Measurements from ENCODE around the gene SMARCC1. TPM values are rescaled to one million over a fixed set of nuclear protein-coding genes. Genes with fewer than 3 reads are reported as not detected.

Gene SMARCC1
- total RNA-seq, 6 experiments from 2014 or later: 65.8 to 81.9 (median 69.2) TPM

- peaks cover 29% of the 10 kb centered on the region for H3K36me3 Mint-ChIP-seq (ENCODE audit: low read depth)
- TF ChIP-seq CTCF (IDR thresholded peaks at IDR 0.05): no peak
- no peak overlapping the region for H3K4me3 Mint-ChIP-seq
- peaks cover 24% of the 10 kb centered on the region for H3K4me1 Mint-ChIP-seq (ENCODE audit: low read depth)
- no peak overlapping the region for H3K27ac Mint-ChIP-seq
- no peaks in the 10 kb centered on the region for H3K9me3 Mint-ChIP-seq
- no peak for DNase-seq
- H3K27me3 Mint-ChIP-seq (ENCODE audit: insufficient read depth): peaks cover 2% of the 10 kb centered on the region; the same call in 1 of the 2 replicates
These were observed 174.4 kb downstream of the SMARCC1 start for GRCh38 chr3:47607335-47607734.

- H3K9me3 Mint-ChIP-seq: no peaks in the 10 kb centered on the region
- H3K4me1 Mint-ChIP-seq (ENCODE audit: low read depth): peaks cover 14% of the 10 kb centered on the region
- H3K36me3 Mint-ChIP-seq (ENCODE audit: low read depth): peaks cover 29% of the 10 kb centered on the region
- no peak overlapping the region for H3K4me3 Mint-ChIP-seq
- no peak overlapping the region for H3K27ac Mint-ChIP-seq
- DNase-seq: no peak
- peaks cover 3% of the 10 kb centered on the region; the same call in 1 of the 2 replicates for H3K27me3 Mint-ChIP-seq (ENCODE audit: insufficient read depth)
- TF ChIP-seq CTCF (IDR thresholded peaks at IDR 0.05): no peak
These were observed 175.5 kb downstream of the SMARCC1 start for GRCh38 chr3:47606165-47606564.

GRCh38 chr3:47605652-47606051 is 176.0 kb downstream of the SMARCC1 start:
- no peak for TF ChIP-seq CTCF (IDR thresholded peaks at IDR 0.05)
- DNase-seq: peak; percentile 14
- Mint-ChIP-seq H3K4me3 (no peak overlapping the region), H3K9me3 (no peaks in the 10 kb centered on the region), H3K36me3 (ENCODE audit: low read depth) (peaks cover 26% of the 10 kb centered on the region), H3K27ac (no peak overlapping the region), H3K4me1 (ENCODE audit: low read depth) (peaks cover 14% of the 10 kb centered on the region), H3K27me3 (ENCODE audit: insufficient read depth) (peaks cover 3% of the 10 kb centered on the region; the same call in 1 of the 2 replicates)

GRCh38 chr3:47604145-47604544 is 177.5 kb downstream of the SMARCC1 start:
- no peak for DNase-seq
- no peak for TF ChIP-seq CTCF (IDR thresholded peaks at IDR 0.05)
- peaks cover 12% of the 10 kb centered on the region for H3K36me3 Mint-ChIP-seq (ENCODE audit: low read depth)
- H3K4me1 Mint-ChIP-seq (ENCODE audit: low read depth): peaks cover 14% of the 10 kb centered on the region
- H3K27me3 Mint-ChIP-seq (ENCODE audit: insufficient read depth): peaks cover 3% of the 10 kb centered on the region; the same call in 1 of the 2 replicates
- no peak overlapping the region for H3K4me3 Mint-ChIP-seq
- no peaks in the 10 kb centered on the region for H3K9me3 Mint-ChIP-seq
- no peak overlapping the region for H3K27ac Mint-ChIP-seq

- peaks cover 3% of the 10 kb centered on the region; the same call in 1 of the 2 replicates for H3K27me3 Mint-ChIP-seq (ENCODE audit: insufficient read depth)
- peaks cover 5% of the 10 kb centered on the region; the same call in 1 of the 2 replicates for H3K36me3 Mint-ChIP-seq (ENCODE audit: low read depth)
- H3K4me3 Mint-ChIP-seq: no peak overlapping the region
- H3K9me3 Mint-ChIP-seq: no peaks in the 10 kb centered on the region
- no peak overlapping the region for H3K27ac Mint-ChIP-seq
- H3K4me1 Mint-ChIP-seq (ENCODE audit: low read depth): peaks cover 14% of the 10 kb centered on the region
- no peak for TF ChIP-seq CTCF (IDR thresholded peaks at IDR 0.05)
- no peak for DNase-seq
These were observed 178.4 kb downstream of the SMARCC1 start for GRCh38 chr3:47603332-47603731.

DNA sequence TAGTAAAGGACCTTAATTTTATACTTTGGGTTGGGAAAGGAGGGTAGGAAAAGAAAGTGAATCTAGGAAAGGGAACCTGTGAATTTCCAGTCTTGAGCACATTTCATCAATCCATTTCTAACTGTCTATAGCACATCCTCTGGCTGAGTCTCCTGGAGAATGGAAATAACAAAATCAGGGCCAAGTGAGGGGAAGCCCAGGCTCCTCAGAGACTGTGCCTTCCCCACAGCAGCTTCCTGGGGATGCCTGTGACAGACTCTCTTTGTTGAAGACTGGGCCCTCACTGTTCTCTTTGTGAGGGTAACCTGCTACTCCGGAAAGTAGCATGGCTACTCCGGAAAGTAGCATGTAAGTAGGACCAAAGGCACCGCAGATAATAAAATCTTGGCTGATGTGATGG is 180.4 kb downstream of the SMARCC1 start:
- peaks cover 3% of the 10 kb centered on the region; the same call in 1 of the 2 replicates for H3K27me3 Mint-ChIP-seq (ENCODE audit: insufficient read depth)
- DNase-seq: no peak
- no peak overlapping the region for H3K27ac Mint-ChIP-seq
- TF ChIP-seq CTCF (IDR thresholded peaks at IDR 0.05): no peak
- no peaks in the 10 kb centered on the region for H3K9me3 Mint-ChIP-seq
- peaks cover 4% of the 10 kb centered on the region; the same call in 1 of the 2 replicates for H3K36me3 Mint-ChIP-seq (ENCODE audit: low read depth)
- H3K4me1 Mint-ChIP-seq (ENCODE audit: low read depth): peaks cover 12% of the 10 kb centered on the region
- H3K4me3 Mint-ChIP-seq: no peak overlapping the region

Measured in HFFc6 (cell line).